ENCODE measurements around the gene FTO.
"Not testable (repeated sequence)": the region's sequence is repeated elsewhere in the genome, so short reads cannot be mapped to it uniquely, and the experiment has no call there.

FTO gene

GRCh38 chr16:54181683-54182329, 477.9 kb downstream of the FTO start:
- DNase-seq (ENCODE audit: low read depth): not testable (repeated sequence)

- no peak for DNase-seq (ENCODE audit: low read depth)
Observed at GRCh38 chr16:54185045-54185444, 481.1 kb downstream of the FTO start.

- DNase-seq (ENCODE audit: low read depth): no peak
Observed at GRCh38 chr16:54191163-54191562, 487.2 kb downstream of the FTO start.

GRCh38 chr16:54191592-54191991, 487.6 kb downstream of the FTO start:
- DNase-seq (ENCODE audit: low read depth): no peak

- DNase-seq (ENCODE audit: low read depth): no peak
Observed at GRCh38 chr16:54193013-54193664, 489.2 kb downstream of the FTO start.

GRCh38 chr16:54193665-54194333, 489.8 kb downstream of the FTO start:
- no peak for DNase-seq (ENCODE audit: low read depth)

- DNase-seq (ENCODE audit: low read depth): no peak
Observed at GRCh38 chr16:54194334-54194743, 490.4 kb downstream of the FTO start.

- DNase-seq (ENCODE audit: low read depth): no peak
Observed at GRCh38 chr16:54197758-54198157, 493.8 kb downstream of the FTO start.

- DNase-seq (ENCODE audit: low read depth): no peak
Observed at GRCh38 chr16:54199487-54200160, 495.7 kb downstream of the FTO start.

GRCh38 chr16:54200161-54200534, 496.2 kb downstream of the FTO start:
- no peak for DNase-seq (ENCODE audit: low read depth)

- DNase-seq (ENCODE audit: low read depth): no peak
Observed at GRCh38 chr16:54200720-54201119, 496.8 kb downstream of the FTO start.

- DNase-seq (ENCODE audit: low read depth): no peak
Observed at GRCh38 chr16:54201200-54201599, 497.2 kb downstream of the FTO start.
